Gastrocnemius medialis (tissue), 4 donors: ENCODE data around the gene TMEM126B. TPM values are rescaled to one million over a fixed set of nuclear protein-coding genes. Genes with fewer than 3 reads are reported as not detected.
"Not testable (repeated sequence)": the region's sequence is repeated elsewhere in the genome, so short reads cannot be mapped to it uniquely, and the experiment has no call there.

ENCODE experiments used
- ATAC-seq, 2 donors: fragments of 150-250 bp; one replicate each; pipeline ENCODE4 v1.9.1; 2016
- DNase-seq, 2 donors: peaks; one replicate each; pipeline ENCODE4 v3.0.0-alpha.2; 2019
- H3K27ac ChIP-seq, 4 donors: fragments of 200-600 bp; sonication (generic); 1 replicate in 1 of 4; 2 replicates in 3 of 4; pipeline ENCODE4 v1.5.1; 2016 to 2018; ENCODE audit warnings: mild to moderate bottlenecking in 2 of 4, moderate library complexity in 1 of 4
- H3K27me3 ChIP-seq, 3 donors: fragments of 200-600 bp; sonication (generic) in 2 of 3; 1 replicate in 1 of 3; 2 replicates in 2 of 3; pipeline versions ENCODE4 v1.5.1 to v1.6.0; 2016 to 2019; ENCODE audit warnings: mild to moderate bottlenecking in 1 of 3, moderate library complexity in 1 of 3
- H3K36me3 ChIP-seq, 2 donors: fragments of 200-600 bp; sonication (generic) in 1 of 2; one replicate each; pipeline ENCODE4 v1.5.1; 2017 to 2018
- H3K4me1 ChIP-seq, 2 donors: fragments of 200-600 bp; sonication (generic) in 1 of 2; one replicate each; pipeline ENCODE4 v1.5.1; 2016 to 2017; ENCODE audit warnings: mild to moderate bottlenecking in 2 of 2
- H3K4me3 ChIP-seq, 4 donors: fragments of 200-600 bp; sonication (generic) in 3 of 4; 1 replicate in 1 of 4; 2 replicates in 3 of 4; pipeline ENCODE4 v1.5.1; 2016 to 2019; ENCODE audit warnings: mild to moderate bottlenecking in 2 of 4
- H3K9me3 ChIP-seq, 3 donors: fragments of 200-600 bp; sonication (generic) in 2 of 3; 1 replicate in 1 of 3; 2 replicates in 2 of 3; pipeline ENCODE4 v1.5.1; 2016 to 2019
- POLR2A ChIP-seq, 2 donors: fragments of 450-650 bp; IDR thresholded peaks; one replicate each; pipeline ENCODE4 v1.6.1; 2017; ENCODE audit warnings: antibody characterized with exemption in 2 of 2, mild to moderate bottlenecking in 2 of 2, moderate library complexity in 2 of 2
- in situ Hi-C, 4 donors: fragments of 200-750 bp; cut with MboI; loops; one replicate each; pipeline versions ENCODE4 v1.15.0 to v1.8.0; 2017; ENCODE audit warnings: low sequenced_read_pairs in 4 of 4
- intact Hi-C: fragments of 100-400 bp; cut with DNase I; formaldehyde crosslinking; loops from one replicate; pipeline ENCODE4 v1.15.1; 2023; ENCODE audit warnings: low total_unique reads
- total RNA-seq, 4 donors: library from RNA; depleted of rRNA; stranded (reverse); fragments of >200 nt; gene quantifications; one replicate each; pipeline versions ENCODE4 v1.1.0 to v1.2.3, GENCODE V29; 2016
- TF ChIP-seq, protein P1 (sequence below), 5 experiments: fragments of 450-650 bp in 3 of 5; fragments of 200-600 bp in 2 of 5; sonication (generic) in 2 of 5; IDR thresholded peaks in 4 of 5; conservative IDR thresholded peaks in 1 of 5; 1 replicate in 4 of 5; 2 replicates in 1 of 5; pipeline ENCODE4 v1.5.1; 2016 to 2019; ENCODE audit warnings: antibody characterized with exemption in 5 of 5, mild to moderate bottlenecking in 3 of 5, moderate library complexity in 3 of 5

The TMEM126B gene
- total RNA-seq, 4 donors from 2014 or later: 13.6 to 38.6 (median 28.6) TPM

DNA sequence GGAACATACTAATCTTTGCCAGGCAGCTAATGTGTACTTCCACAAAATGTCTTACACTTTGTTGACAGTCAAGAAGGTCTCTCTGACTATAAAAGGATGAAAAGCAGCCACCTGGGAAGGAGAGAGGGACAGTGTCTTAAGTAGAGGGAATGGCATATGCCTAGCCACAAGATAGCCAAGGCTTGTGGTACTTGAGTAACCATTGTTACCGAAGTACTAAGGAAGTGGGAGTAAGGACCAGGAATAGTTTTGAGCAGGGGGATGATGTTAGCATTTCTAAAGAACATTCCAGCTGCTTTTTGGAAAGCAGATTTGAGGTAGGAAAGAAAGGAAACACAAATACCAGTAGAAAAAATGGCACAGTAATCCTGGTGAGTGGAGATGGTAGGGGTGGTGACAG lies 22.7 kb downstream of the TMEM126B start:
- Histone ChIP-seq H3K4me1 (peaks cover 10 to 22% of the 10 kb centered on the region in 2 donors), H3K9me3 (no peaks in the 10 kb centered on the region), H3K27me3 (no peaks in the 10 kb centered on the region), H3K36me3 (peaks cover 0 to 7% of the 10 kb centered on the region in 2 donors), H3K27ac (no peak overlapping the region), H3K4me3 (no peak overlapping the region)
- DNase-seq (no peak), ATAC-seq (no peak)
- TF ChIP-seq, protein P1, sequence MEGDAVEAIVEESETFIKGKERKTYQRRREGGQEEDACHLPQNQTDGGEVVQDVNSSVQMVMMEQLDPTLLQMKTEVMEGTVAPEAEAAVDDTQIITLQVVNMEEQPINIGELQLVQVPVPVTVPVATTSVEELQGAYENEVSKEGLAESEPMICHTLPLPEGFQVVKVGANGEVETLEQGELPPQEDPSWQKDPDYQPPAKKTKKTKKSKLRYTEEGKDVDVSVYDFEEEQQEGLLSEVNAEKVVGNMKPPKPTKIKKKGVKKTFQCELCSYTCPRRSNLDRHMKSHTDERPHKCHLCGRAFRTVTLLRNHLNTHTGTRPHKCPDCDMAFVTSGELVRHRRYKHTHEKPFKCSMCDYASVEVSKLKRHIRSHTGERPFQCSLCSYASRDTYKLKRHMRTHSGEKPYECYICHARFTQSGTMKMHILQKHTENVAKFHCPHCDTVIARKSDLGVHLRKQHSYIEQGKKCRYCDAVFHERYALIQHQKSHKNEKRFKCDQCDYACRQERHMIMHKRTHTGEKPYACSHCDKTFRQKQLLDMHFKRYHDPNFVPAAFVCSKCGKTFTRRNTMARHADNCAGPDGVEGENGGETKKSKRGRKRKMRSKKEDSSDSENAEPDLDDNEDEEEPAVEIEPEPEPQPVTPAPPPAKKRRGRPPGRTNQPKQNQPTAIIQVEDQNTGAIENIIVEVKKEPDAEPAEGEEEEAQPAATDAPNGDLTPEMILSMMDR (IDR thresholded peaks at IDR 0.05 in 4 of 5, conservative IDR thresholded peaks at IDR 0.05 in 1 of 5): no peak
- no peak for TF ChIP-seq POLR2A (IDR thresholded peaks at IDR 0.05)
- in situ Hi-C loops (loop anchor here in 1 of 4 donors (25.0 kb wide), 1 partner anchor 386 kb away; no protein-coding TSS in a partner anchor), intact Hi-C loops (no loop called here)

- intact Hi-C loops (no loop called here), in situ Hi-C loops (loop anchor here in 1 of 4 donors (25.0 kb wide), 1 partner anchor 384 kb away; no protein-coding TSS in a partner anchor)
- TF ChIP-seq, protein P1 (IDR thresholded peaks at IDR 0.05 in 4 of 5, conservative IDR thresholded peaks at IDR 0.05 in 1 of 5): no peak
- TF ChIP-seq POLR2A (IDR thresholded peaks at IDR 0.05): no peak
Observed at GRCh38 chr11:85652786-85653447, 24.5 kb downstream of the TMEM126B start.

GRCh38 chr11:85654343-85654742 lies 25.9 kb downstream of the TMEM126B start:
- intact Hi-C loops, H3K27ac ChIP-seq, H3K27me3 ChIP-seq, DNase-seq, H3K9me3 ChIP-seq, H3K4me3 ChIP-seq, ATAC-seq: not testable (repeated sequence)
- peaks cover 25% of the 10 kb centered on the region in 2 donors for H3K4me1 ChIP-seq
- H3K36me3 ChIP-seq: peaks cover 0 to 34% of the 10 kb centered on the region in 2 donors
- in situ Hi-C loops: loop anchor here in 1 of 4 donors (25.0 kb wide), 1 partner anchor 383 kb away; no protein-coding TSS in a partner anchor

More at GRCh38 chr11:85652786-85653447, 24.5 kb downstream of the TMEM126B start:
- peaks cover 0 to 24% of the 10 kb centered on the region in 2 donors for H3K36me3 ChIP-seq
- no peaks in the 10 kb centered on the region for H3K27me3 ChIP-seq
- DNase-seq: no peak
- no peak for ATAC-seq
- H3K4me1 ChIP-seq: peaks cover 11 to 24% of the 10 kb centered on the region in 2 donors
- H3K27ac ChIP-seq: no peak overlapping the region
- H3K9me3 ChIP-seq: no peaks in the 10 kb centered on the region
- H3K4me3 ChIP-seq: no peak overlapping the region

- no peak for ATAC-seq
- in situ Hi-C loops (loop anchor here in 1 of 4 donors (25.0 kb wide), 1 partner anchor 381 kb away; no protein-coding TSS in a partner anchor), intact Hi-C loops (no loop called here)
- H3K27ac ChIP-seq: no peak overlapping the region
- no peaks in the 10 kb centered on the region for H3K9me3 ChIP-seq
- no peak for TF ChIP-seq POLR2A (IDR thresholded peaks at IDR 0.05)
- TF ChIP-seq, protein P1 (IDR thresholded peaks at IDR 0.05 in 4 of 5, conservative IDR thresholded peaks at IDR 0.05 in 1 of 5): no peak
- H3K36me3 ChIP-seq: peaks cover 0 to 34% of the 10 kb centered on the region in 2 donors
- DNase-seq: no peak
- no peaks in the 10 kb centered on the region for H3K27me3 ChIP-seq
- no peak overlapping the region for H3K4me3 ChIP-seq
- H3K4me1 ChIP-seq: peaks cover 48 to 50% of the 10 kb centered on the region in 2 donors
Observed at GRCh38 chr11:85656777-85657176, 28.4 kb downstream of the TMEM126B start.

DNA sequence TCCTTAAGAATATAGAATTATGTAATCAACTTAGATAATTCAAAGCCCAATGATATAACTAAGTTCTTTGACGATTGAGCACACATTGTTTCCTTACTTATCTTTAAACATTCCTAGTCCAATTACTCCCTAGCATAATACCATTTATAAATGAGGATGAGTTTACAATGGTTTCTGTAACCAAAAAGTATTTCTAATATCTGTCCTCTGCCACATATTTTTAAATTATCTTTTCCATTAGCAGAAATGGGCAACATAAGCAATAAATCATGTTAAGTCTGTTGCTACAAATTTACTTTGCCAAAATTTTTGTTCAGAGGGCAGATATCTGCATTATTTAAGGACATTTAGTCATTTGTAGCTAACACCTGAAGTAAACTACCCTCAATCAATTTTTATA lies 29.8 kb downstream of the TMEM126B start:
- ATAC-seq (no peak), DNase-seq (no peak)
- Histone ChIP-seq H3K4me1 (peaks cover 60% of the 10 kb centered on the region in 2 donors), H3K4me3 (no peak overlapping the region), H3K27ac (peak overlapping the region in 1 of 4 donors; percentile 45), H3K36me3 (peaks cover 0 to 39% of the 10 kb centered on the region in 2 donors), H3K27me3 (no peaks in the 10 kb centered on the region), H3K9me3 (no peaks in the 10 kb centered on the region)
- TF ChIP-seq, protein P1 (IDR thresholded peaks at IDR 0.05 in 4 of 5, conservative IDR thresholded peaks at IDR 0.05 in 1 of 5): no peak
- no peak for TF ChIP-seq POLR2A (IDR thresholded peaks at IDR 0.05)
- in situ Hi-C loops: loop anchor here in 1 of 4 donors (25.0 kb wide), 1 partner anchor 379 kb away; no protein-coding TSS in a partner anchor
- intact Hi-C loops: no loop called here
